Hematopoietic multipotent progenitor cell treated with erythropoietin and hydrocortisone succinate and interleukin-3 and kit ligand, for 6 days (in vitro differentiated cells): ENCODE measurements around the gene POU3F2.

Experiments
- DNase-seq: peaks from one replicate; pipeline ENCODE4 v3.0.0-alpha.2; 2015

The POU3F2 gene

DNA sequence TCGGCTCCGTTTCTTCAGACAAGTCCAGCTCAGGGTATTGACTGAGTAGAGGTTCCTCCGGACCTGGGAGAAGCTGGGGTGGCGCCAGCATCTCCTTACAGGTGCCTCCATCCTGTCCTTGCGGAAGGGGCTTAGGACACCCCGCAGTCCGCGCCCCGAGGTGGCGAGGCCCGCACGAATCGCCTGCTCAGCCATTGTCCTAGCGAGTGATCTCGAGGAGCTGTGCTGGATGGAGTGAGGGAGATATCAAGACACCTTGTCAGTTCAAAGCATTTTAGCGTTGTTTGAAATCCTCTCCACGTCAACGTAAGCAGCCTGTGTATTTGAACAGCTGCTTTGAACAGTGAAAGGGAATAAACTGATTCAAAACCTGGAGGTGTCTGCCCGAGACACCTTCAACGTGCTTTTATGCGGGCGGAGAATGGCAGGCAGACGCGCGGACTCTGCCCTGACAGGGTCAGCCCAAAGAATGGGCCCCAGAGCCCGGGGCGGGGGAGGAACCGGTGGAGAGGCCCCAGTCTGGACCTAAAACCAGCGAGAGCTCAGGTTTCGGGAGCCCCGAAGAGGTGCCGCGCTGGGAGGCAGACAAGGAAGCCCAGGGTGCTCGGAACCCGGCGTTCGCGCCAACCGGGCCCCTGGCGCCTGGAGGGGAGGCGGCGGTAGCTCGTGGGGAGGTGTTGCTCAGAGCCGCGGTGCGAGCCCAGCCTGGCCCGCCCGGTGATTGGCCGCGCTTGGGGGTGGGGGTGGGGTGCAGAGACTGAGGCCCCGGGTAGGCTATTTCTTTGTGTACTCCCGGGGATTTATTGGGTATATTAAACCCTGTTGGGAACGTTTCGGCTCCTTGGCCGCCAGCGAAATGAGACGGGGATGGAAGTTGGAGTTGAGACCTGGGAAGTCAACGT lies 3.1 kb upstream of the POU3F2 start:
- DNase-seq: no peak

DNA sequence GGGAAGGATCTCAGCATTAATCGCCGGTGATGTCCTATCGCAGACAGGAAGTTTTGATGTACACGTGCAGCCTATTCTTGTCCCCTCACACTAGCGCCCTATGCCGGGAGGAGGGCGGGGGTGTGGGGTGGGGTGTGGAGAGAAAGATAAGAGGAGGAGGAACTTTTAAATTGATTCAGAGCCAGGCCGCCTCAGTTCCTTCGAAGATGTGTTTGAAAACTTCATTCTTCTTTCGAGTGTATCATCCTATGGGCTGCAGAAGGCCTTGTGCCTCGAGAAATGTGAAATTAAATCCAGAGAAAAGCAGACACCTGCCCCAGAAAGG lies 2.5 kb upstream of the POU3F2 start:
- peak; percentile 68 for DNase-seq

DNA sequence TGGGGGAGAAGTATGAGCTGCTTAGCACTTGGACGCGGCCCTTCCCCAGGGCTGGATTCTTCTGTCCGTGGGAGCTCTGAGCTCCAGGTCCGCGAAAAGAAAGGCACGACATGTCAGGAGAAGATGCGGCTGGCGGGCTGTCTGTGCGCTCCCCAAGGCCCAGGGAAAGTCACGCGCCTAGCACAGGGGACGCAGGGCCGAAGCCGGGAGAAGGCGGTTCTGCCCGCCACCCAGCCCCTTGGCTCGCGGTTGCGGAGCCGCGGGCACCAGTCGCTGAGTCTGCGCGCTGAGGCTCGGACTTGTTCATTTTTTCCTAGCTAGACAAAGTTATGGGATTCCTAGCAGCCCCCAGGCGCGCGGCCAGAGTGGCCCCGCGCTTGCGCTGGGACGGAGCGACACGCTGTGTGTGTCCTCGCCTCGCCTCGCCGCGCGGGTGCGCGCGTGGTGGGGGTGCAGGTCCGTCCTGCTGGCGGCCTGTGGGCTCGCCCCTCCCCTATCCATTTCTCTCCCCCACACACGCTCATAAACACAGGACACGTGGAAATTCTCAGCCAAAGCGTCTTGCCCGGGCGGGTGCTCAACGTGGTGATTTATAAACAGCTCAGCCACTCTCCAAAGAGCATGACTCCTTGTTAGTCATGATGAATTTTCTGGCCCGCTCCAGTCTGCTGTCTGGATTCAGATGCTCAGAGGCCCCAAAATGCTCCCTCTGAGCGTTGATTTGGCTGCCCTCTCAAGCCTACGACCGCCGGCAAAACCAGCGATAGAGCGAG lies 1.9 kb upstream of the POU3F2 start:
- DNase-seq: no peak

DNA sequence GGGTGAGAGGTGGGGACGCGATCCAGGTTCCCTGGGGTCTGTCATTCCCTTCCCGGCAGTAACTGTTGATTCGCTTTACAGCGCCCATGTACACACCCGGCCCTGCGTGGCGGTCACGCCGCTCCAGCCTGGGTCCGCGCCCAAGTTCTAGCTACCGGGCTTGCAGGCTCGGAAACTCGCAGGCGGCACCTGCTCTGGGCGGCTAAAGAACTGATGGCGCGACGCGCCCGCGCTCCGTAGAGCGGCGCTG lies 1.4 kb upstream of the POU3F2 start:
- no peak for DNase-seq

DNA sequence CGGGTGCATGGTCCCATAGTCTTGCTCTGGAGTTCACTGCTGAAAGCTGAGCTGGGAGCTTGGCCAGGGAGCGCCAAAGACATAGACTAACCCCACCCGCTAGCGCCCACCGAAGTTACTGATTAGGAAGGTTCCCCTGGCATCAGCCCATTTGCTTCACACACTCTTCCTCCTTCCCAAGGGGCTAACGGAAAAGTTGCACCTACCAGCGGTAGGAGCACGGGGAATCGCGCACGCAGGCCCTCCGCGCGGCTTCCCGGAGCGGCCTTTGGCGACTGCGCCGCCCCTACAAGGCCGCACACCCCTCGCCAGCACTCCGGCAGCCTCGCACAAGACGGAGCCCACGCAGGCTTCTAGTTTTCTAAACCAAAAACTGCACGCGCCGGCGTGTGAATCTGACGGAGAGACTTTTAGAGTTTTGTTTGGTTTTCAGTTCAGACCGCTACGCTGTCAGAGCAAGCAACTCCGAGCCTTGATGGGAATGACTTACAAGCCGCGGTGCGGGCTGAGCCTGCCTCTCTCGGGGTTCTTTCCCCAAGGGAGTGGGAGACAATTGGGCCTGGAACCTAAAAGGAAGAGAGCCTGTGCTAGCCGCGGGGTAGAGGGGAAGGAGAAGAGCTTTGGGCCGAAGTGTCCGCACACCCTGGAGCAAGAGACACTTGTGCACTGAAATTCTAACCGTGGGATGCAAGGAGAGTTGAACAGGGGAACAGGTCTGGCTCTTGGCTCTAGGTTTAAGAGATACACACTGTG lies 891 bp upstream of the POU3F2 start:
- peak; percentile 48 for DNase-seq

DNA sequence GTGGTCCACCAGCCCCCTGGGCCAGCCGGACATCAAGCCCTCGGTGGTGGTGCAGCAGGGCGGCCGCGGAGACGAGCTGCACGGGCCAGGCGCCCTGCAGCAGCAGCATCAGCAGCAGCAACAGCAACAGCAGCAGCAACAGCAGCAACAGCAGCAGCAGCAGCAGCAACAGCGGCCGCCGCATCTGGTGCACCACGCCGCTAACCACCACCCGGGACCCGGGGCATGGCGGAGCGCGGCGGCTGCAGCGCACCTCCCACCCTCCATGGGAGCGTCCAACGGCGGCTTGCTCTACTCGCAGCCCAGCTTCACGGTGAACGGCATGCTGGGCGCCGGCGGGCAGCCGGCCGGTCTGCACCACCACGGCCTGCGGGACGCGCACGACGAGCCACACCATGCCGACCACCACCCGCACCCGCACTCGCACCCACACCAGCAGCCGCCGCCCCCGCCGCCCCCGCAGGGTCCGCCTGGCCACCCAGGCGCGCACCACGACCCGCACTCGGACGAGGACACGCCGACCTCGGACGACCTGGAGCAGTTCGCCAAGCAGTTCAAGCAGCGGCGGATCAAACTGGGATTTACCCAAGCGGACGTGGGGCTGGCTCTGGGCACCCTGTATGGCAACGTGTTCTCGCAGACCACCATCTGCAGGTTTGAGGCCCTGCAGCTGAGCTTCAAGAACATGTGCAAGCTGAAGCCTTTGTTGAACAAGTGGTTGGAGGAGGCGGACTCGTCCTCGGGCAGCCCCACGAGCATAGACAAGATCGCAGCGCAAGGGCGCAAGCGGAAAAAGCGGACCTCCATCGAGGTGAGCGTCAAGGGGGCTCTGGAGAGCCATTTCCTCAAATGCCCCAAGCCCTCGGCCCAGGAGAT lies 1.0 kb downstream of the POU3F2 start:
- DNase-seq: no peak

DNA sequence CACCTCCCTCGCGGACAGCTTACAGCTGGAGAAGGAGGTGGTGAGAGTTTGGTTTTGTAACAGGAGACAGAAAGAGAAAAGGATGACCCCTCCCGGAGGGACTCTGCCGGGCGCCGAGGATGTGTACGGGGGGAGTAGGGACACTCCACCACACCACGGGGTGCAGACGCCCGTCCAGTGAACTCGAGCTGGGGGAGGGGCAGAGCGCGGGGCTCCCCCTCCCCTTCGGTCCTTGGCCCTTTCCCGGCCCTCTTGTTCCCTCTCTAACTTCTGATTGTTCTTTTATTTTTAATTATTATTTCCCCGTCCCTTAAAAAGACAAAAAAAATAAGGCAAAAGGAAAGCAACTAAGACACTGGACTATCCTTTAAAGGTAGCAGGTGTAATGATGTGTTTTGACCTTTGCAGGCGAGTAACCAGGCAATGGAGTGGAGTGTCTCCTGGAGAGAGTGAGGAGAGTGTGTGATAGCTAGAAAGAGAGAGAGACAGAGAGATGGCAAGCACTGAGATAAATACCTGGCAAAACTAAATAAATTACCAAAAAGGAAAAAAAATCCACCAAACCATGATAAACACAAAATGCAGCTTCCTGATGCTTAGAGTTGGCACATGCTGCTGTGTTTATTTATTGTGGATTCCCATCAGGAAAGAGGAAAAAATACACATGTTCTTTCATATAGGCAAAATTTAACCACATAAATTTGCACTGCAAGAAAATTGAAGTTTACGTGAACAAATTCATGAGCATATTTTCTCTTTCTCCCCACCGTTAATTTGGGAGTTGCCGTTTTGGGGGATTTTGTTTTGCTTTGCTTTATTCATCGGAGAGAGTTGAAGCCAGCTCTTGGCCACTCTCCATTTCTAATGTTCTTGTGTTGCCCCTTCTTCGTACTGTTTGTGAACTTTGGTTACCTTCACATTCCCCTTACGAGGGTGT lies 1.9 kb downstream of the POU3F2 start:
- DNase-seq: no peak

DNA sequence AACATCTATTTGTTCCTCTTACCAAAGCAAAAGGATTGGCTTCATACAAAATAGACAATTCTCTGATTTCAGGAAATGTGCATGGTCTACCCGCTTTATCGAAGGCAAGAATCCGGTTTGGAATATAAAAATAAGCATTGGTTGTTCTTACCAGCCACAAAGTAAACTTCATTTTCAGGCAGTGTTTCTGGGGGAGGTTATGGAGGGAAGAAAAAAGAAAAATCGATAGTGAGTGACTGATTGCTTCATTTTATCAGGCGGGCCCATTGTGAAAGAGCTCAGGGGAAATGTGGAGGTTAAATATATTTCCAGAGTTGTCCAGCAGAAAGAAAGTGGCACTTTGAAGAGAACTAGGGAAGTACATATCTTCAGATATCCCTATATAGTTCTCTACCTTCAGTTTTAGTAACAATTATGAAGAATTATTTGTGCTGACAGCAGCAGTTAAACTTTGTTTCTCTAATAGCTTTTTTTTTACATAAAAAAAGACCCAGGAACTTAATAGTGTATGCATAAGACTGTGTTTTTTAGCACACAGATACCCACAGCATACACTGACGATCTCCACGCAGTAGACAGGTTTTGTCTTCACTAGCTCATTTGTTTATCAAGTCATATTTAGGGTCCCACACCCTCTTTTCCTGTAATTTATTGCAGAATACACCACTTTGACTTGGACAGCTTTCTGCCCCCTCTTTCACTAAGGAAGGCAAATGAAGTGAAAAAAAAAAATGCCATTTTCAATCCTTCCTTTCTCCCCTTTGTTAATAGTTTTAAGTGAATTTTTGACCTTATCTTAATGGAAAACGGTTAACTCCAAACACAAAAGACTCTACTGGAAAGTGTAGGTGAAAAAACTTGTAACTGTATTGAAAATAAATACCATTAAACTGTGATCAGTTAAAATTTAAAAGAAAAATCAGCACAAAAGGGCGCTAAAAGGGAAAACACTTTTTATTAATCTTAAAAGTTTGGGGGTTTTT lies 2.9 kb downstream of the POU3F2 start:
- DNase-seq: no peak

DNA sequence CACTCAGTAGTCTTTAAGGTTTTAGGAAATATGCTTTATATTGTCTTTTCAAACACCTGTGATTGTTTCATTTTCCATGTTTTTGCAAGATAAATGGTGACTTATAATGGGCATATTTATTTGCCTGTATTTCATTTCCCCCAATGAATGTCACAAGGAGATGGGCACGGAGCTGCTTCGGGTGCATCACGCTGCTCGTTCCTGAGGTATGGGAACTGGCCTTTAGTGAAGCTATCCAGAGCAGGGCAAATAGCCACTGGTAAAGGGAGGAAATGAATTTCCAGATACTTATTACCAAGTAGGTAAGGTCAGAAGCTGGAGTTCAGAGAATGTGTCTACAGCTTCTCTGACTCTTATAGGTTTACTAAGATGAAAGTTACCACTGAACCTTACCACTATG lies 3.7 kb downstream of the POU3F2 start:
- DNase-seq: no peak

DNA sequence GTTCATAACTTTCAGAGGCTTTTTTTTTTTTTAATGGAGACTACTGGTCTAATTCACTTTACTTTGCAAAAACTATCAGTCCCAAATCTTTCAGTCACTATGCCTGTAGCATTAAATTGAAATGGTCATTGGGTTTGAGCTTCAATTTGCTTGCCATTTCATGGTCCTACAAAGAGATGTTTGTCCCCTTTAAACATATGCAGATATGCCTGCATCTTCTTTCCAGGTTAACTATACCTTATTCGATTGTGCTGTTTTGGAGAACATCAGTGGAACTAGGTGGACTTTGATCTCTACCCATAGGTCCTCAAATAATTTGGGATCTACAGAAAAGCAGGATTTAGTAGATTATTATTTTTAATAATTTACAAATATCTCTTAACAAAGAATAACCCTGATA lies 4.6 kb downstream of the POU3F2 start:
- no peak for DNase-seq

DNA sequence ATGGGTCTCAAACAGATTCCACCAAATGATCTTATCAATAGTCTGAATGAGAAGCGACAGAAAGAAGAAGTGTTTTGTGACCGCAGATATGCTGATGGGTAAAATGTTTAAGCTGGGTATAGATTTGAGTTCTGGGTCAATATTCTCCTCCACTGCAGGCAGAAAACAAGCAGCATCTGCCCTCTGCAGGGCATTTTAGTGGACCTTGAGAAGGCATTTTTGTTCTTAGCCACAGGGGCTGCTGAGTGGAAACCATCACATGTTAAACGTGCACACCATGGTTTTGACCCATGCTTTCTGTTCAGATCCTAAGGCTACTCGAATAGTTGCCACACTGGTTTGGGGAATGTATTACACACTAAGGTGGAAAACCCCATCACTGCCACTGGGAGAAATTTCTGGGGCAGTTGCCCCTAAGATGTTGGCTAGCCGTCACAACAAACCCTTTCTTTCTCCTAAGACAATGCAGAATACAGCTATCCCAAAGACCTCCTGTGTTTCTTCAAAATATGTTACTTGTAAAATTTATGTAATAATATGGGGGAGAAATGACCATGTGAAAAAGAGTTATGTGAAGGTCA lies 5.5 kb downstream of the POU3F2 start:
- DNase-seq: no peak

DNA sequence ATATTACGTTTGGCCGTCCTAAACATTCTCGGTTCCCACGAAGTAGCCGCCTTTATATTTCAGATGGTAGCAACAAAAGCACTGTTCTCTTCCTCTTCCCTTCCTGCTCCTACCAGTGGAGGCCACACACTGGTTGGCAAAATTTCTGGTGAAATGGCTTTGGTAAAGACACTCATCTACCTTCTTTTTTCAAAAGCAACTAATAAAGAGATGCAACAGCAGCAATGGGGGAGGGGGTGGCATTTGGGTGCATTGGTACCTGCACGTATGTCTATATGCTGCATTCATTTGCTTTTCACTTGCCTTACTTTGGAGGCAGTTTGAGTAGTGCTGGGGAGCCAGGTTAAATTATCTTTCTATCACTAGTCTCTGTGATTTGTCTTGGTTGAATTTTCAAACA lies 6.0 kb downstream of the POU3F2 start:
- DNase-seq: no peak

DNA sequence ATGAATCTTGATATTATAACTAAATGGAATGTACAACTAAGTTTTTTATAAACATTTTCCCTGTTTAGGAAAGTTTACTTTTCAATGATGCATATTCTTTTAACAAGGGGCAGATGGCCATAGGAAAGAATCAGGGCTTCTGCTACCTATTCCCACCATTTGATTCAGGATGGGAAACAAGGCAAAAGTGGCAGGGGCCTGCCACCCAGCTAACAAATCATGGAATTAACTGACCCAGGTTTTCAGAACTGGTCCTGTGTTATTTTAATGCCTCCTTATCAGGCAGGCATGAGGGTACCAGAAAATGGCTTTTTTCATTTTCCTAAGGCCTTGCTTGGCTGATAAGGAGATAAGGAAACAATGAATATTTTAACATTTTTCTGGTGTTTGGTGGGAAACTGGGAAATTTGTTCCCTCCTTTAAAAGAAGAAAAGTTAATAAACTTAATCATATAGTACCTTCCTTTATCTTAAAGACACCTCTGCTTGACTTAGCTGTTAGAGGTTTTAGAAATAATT lies 6.7 kb downstream of the POU3F2 start:
- DNase-seq: no peak

DNA sequence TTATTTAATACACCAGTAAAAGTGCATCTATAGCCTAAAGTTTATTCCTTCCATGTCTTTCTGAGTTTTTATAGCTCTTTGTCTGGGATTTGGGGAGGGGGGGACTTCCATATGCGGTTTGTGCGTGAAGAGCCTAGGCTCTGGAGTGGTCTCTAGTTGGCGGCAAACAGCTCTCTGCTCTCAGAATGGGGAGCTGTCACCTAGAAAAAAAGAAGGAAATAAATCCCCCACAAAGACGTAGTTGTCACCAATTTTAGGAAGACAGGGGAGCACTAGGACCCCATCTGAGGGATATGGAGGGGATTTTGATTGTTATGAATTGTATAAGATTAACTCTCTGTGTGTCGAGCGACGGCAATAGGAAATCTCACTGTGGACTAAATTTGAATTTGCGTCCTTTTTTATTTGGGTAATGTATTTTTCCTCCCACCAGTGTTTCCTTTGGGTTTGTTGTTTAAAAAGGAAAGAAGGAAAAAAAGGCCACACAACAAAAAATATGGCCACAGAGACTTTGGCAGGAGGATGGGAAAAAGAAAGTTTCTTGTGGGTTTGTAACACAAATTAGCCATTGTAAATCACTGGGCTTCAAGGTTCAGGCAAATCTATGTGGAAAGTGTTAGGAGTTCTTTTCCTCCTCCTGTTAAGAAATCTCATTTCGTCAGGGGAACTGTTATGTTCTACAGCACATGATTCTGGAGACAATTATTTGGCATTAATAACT lies 7.4 kb downstream of the POU3F2 start:
- no peak for DNase-seq

DNA sequence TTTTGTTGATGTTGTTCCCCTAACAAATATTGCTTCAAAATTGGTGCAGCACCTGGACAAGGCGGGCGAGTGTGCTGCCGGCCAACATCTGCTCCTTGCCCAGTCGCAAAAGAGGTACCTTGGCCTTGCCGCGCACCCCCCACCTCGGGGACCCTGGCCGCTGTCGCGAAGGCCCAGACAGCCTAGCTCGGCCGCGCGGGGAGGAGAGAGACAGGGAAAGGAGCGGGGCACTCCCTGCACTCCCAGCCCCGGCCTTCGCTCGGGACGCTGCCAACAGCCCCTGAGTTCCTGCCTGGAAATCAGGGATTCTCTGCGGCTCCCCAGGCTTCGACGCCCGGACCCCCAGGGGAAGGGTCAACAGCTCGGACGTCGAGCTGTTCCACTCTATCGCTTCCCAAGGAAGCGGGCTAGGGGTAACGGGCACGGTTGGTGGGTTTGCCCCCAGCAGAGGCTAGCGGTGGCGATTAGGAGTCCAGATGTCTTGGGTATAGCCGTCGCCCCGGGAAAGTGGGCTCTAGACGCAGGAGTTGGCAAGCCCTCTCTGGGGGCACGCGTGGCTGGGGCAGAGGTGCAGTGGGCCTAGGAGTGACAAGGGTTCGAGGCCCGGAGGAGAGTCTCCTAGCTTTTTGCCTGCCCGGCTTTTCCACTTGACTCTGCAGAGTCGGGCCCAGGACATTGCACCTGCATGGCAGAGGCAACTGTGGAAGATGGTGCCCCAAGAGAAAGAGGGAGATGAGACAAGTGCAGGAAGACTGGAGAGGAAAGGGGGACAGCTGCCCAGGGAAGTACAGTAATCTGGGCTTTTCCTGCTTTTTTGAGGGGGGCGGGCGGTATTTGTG lies 8.2 kb downstream of the POU3F2 start:
- no peak for DNase-seq

DNA sequence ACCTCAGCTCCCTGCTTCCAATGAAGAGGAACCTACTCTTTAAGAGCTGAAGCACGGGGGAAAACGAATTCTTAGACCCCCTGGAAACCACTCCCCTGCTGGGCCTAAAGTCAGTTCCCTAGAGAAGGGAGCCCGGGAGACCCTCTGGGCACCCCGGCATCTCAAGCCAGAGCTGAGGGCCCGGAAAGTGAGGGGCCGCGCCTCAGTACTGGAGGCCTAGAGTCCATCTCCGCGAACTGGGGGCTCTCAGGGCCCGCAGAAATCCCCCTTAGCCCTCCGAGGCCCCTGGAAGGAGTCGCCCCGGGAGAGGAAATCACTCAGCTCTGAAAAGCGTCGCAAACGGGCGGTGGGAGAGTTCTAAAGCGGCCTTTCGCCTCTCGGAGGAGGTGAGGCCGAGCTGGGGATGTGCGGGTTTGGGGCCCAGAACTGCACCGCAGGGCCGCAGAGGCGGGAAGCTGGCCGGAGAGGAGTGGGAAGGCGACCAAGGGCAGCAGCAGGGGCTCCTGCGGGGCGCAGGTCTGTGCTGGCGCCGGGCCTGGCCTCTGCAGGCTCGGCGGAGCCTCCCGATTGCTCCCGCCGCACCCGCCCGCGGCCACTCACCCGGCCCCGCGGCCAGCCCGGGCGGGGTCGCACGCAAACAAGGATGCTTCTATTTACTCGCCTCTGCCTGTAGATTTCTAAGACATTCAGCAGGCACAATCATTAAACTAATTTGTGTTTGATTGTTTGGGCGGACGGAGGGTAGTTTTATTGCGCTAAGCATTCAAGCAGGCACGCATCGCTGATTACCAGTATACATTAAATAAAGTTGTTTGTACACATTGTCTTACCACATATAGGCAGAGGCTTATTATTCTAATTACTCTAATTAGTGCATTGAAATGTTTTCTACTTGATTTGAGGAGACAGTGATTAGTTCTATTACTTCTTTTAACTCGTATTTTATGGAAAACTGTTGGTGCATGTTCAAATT lies 9.2 kb downstream of the POU3F2 start:
- no peak for DNase-seq
